ENCODE data around the gene ZNF664.

Gene ZNF664

GRCh38 chr12:124034297-124034696 is 61.3 kb downstream of the ZNF664 start:
- no peak for DNase-seq (ENCODE audit: low spot score)

- DNase-seq (ENCODE audit: low spot score), result no peak
Measured at GRCh38 chr12:124035163-124035562, 62.1 kb downstream of the ZNF664 start.

- DNase-seq (ENCODE audit: low spot score), result no peak
Measured at GRCh38 chr12:124036171-124036598, 63.2 kb downstream of the ZNF664 start.

GRCh38 chr12:124036657-124037109 is 63.7 kb downstream of the ZNF664 start:
- peak; percentile 51 for DNase-seq (ENCODE audit: low spot score)

GRCh38 chr12:124037331-124037730 is 64.3 kb downstream of the ZNF664 start:
- no peak for DNase-seq (ENCODE audit: low spot score)

- no peak for DNase-seq (ENCODE audit: low spot score)
Measured at GRCh38 chr12:124039276-124039675, 66.3 kb downstream of the ZNF664 start.

GRCh38 chr12:124040291-124040690 is 67.3 kb downstream of the ZNF664 start:
- no peak for DNase-seq (ENCODE audit: low spot score)

GRCh38 chr12:124040737-124041136 is 67.7 kb downstream of the ZNF664 start:
- DNase-seq (ENCODE audit: low spot score), result no peak

- DNase-seq (ENCODE audit: low spot score), result no peak
Measured at GRCh38 chr12:124041907-124042306, 68.9 kb downstream of the ZNF664 start.

GRCh38 chr12:124044021-124044420 is 71.0 kb downstream of the ZNF664 start:
- no peak for DNase-seq (ENCODE audit: low spot score)

GRCh38 chr12:124044809-124045321 is 71.8 kb downstream of the ZNF664 start:
- no peak for DNase-seq (ENCODE audit: low spot score)

- no peak for DNase-seq (ENCODE audit: low spot score)
Measured at GRCh38 chr12:124045671-124046455, 72.8 kb downstream of the ZNF664 start.

- DNase-seq (ENCODE audit: low spot score), result no peak
Measured at GRCh38 chr12:124046456-124046740, 73.4 kb downstream of the ZNF664 start.

- DNase-seq (ENCODE audit: low spot score), result no peak
Measured at GRCh38 chr12:124047045-124047566, 74.1 kb downstream of the ZNF664 start.

- DNase-seq (ENCODE audit: low spot score), result no peak
Measured at GRCh38 chr12:124049451-124050094, 76.6 kb downstream of the ZNF664 start.

GRCh38 chr12:124053851-124054250 is 80.8 kb downstream of the ZNF664 start:
- DNase-seq (ENCODE audit: low spot score), result no peak

- no peak for DNase-seq (ENCODE audit: low spot score)
Measured at GRCh38 chr12:124055066-124055465, 82.1 kb downstream of the ZNF664 start.

GRCh38 chr12:124057691-124058090 is 84.7 kb downstream of the ZNF664 start:
- DNase-seq (ENCODE audit: low spot score), result no peak

GRCh38 chr12:124059752-124060151 is 86.7 kb downstream of the ZNF664 start:
- no peak for DNase-seq (ENCODE audit: low spot score)

Data from hematopoietic multipotent progenitor cell treated with erythropoietin and hydrocortisone succinate and interleukin-3 and kit ligand, for 15 days (in vitro differentiated cells).